ENCODE results near the gene AREL1. TPM values are rescaled to one million over a fixed set of nuclear protein-coding genes. Genes with fewer than 3 reads are reported as not detected.

Gene AREL1
- total and polyA plus RNA-seq, 2 of the 8 experiments (the other 6 are each of a cell fraction or from before 2014, with no cell fraction given), result 31.4 to 49.1 TPM

GRCh38 chr14:74638066-74638465, 74.8 kb downstream of the AREL1 start:
- no peak for TF ChIP-seq BACH1 (IDR thresholded peaks at IDR 0.05; ENCODE audit: low read length)
- peak in 1 of 2 experiments; percentile 16; a peak in 1 of 4 replicates for TF ChIP-seq RAD21 (IDR thresholded peaks at IDR 0.05 in 1 of 2, conservative IDR thresholded peaks at IDR 0.05 in 1 of 2; ENCODE audit: low read depth in 2 of 2, low read length in 2 of 2)
- Histone ChIP-seq H3K27ac (ENCODE audit: low read depth, low read length) (no peak overlapping the region), H3K27me3 (replicated peaks in 1 of 4; ENCODE audit: control insufficient read depth in 3 of 4, extremely low read depth in 1 of 4, insufficient read depth in 3 of 4, low read length in 3 of 4) (no peaks in the 10 kb centered on the region), H4K20me1 (replicated peaks in 1 of 2; ENCODE audit: control insufficient read depth in 1 of 2, insufficient read depth in 2 of 2, low read length in 2 of 2) (no peaks in the 10 kb centered on the region), H3K4me3 (ENCODE audit: extremely low read depth in 1 of 4, insufficient read depth in 2 of 4, low read depth in 3 of 4, low read length in 4 of 4) (no peak overlapping the region), H3K36me3 (ENCODE audit: control insufficient read depth in 2 of 4, insufficient read depth in 4 of 4, low read length in 3 of 4) (no peaks in the 10 kb centered on the region), H3K9ac (replicated peaks in 1 of 4; ENCODE audit: extremely low read depth in 1 of 4, low read depth in 3 of 4, low read length in 3 of 4) (no peak overlapping the region), H2AK5ac (ENCODE audit: low read depth, low read length) (no peak overlapping the region), H2BK15ac (ENCODE audit: low read length) (no peak overlapping the region), H3K14ac (ENCODE audit: insufficient read length) (no peak overlapping the region), H4K5ac (ENCODE audit: insufficient read length, low read depth, low read length) (no peak overlapping the region), H2BK12ac (ENCODE audit: low read depth, low read length) (no peak overlapping the region), H3K79me2 (ENCODE audit: control insufficient read depth in 1 of 2, insufficient read depth in 2 of 2, low read length in 2 of 2) (no peaks in the 10 kb centered on the region), H3K23me2 (ENCODE audit: low read depth, low read length) (no peaks in the 10 kb centered on the region), H2BK5ac (ENCODE audit: low read depth, low read length) (no peak overlapping the region), H3K79me1 (ENCODE audit: low read depth, low read length) (no peaks in the 10 kb centered on the region), H2AFZ (ENCODE audit: low read length) (no peak overlapping the region), H3K56ac (replicated peaks; ENCODE audit: insufficient read length, low read depth, low read length) (no peak overlapping the region), H4K8ac (ENCODE audit: extremely low read depth, insufficient read depth, low read length) (no peak overlapping the region), H2BK20ac (ENCODE audit: low read length) (no peak overlapping the region), H2BK120ac (replicated peaks; ENCODE audit: low read depth, low read length) (no peak overlapping the region), H3K23ac (ENCODE audit: insufficient read length) (no peak overlapping the region), H3K4me2 (ENCODE audit: insufficient read depth in 1 of 2, low read depth in 2 of 2, low read length in 2 of 2) (no peak overlapping the region), H4K91ac (replicated peaks; ENCODE audit: insufficient read length, low read length) (no peak overlapping the region), H3K9me3 (ENCODE audit: insufficient read depth in 2 of 2, low read depth in 1 of 2, low read length in 1 of 2) (no peaks in the 10 kb centered on the region), H3K18ac (ENCODE audit: extremely low read depth, low read length) (no peak overlapping the region), H3K4ac (replicated peaks; ENCODE audit: insufficient read length, low read depth, low read length) (no peak overlapping the region), H3K4me1 (replicated peaks in 1 of 4; ENCODE audit: control insufficient read depth in 3 of 4, insufficient read depth in 4 of 4, low read length in 3 of 4) (peaks cover 0 to 3% (median 2%) of the 10 kb centered on the region in 4 experiments; a peak in 4 of 7 replicates)
- WGBS, 2 experiments (ENCODE audit: extremely low coverage in 1 of 2, insufficient coverage in 1 of 2, insufficient read length in 1 of 2, insufficient replicate concordance in 2 of 2, low coverage in 1 of 2, low lambda C conversion rate in 2 of 2, missing lambda C conversion rate in 1 of 2), result 85% methylated on average over 7 of the region's 7 CpGs; no CpG with 5 or more reads in 1 of the 2 experiments
- no peak for FAIRE-seq
- POLR2A ChIA-PET (ENCODE audit: partially characterized antibody), result interaction anchor here (4.4 kb wide), 1 partner anchor 12 kb away, joined by 26 read pairs; no protein-coding TSS in a partner anchor
- DNase-seq (ENCODE audit: low read depth in 1 of 2, low spot score in 2 of 2), result no peak
- CTCF ChIA-PET (ENCODE audit: partially characterized antibody), result interaction anchor here (0.6 to 8.5 kb wide), 11 partner anchors 10 to 331 kb away, joined by 3 to 82 read pairs (median 4); partner anchors contain the start of gene LTBP2
